Measurements from ENCODE around the gene SLC24A3. TPM values are rescaled to one million over a fixed set of nuclear protein-coding genes. Genes with fewer than 3 reads are reported as not detected.
"Not testable (repeated sequence)": the region's sequence is repeated elsewhere in the genome, so short reads cannot be mapped to it uniquely, and the experiment has no call there.

The SLC24A3 gene
- total RNA-seq, 2 donors from 2014 or later, result not detected

DNA sequence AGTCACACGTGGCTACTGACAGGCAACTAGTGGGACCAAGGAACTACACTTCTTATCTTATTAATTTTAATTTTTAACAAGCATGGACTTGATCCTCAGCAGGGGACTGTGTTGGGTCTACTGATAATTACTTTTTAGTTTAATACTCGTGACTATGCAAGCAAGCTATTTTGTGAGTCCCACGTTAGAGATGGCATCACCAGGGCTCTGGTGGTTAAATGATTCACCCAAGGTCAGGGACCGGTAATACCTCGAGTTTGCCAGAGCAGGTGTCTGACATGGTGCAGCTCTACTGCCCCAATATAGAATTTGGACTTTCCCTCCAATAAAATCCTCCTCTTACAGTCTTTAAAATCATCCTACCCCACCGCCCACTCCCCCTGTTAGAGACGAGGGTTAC is 447.0 kb downstream of the SLC24A3 start:
- no peak for ATAC-seq (replicated peaks)
- Mint-ChIP-seq H3K4me3 (no peak overlapping the region), H3K36me3 (ENCODE audit: low read depth) (no peaks in the 10 kb centered on the region), H3K27me3 (peaks cover 34% of the 10 kb centered on the region), H3K4me1 (no peaks in the 10 kb centered on the region), H3K9me3 (no peaks in the 10 kb centered on the region), H3K27ac (no peak overlapping the region)

DNA sequence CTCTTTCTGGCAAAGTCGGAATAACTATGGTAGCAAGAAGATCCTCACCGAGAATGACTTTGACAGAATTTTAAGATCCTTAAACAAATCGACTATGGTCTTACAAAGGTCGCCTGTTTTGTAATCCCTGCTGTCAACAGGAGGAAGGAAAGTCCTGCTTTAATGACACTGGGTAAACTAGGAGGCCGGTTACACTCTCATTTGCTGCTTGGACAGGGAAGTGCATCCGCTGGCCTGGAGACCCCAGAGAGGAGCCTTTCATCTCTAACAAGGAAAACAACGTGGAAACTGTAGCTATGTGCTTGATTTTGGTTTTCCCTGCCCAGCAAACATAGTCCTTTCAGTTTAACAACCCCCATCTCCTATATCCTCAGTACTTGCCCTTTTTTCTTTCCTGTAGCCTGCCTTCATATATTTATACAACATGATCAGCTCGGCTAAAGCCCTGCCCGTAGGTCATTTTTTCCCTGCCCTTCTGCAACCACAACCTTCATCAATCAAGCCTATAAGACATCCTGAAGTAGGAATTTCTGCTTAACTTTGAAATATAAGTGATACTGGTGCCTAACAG is 448.5 kb downstream of the SLC24A3 start:
- no peaks in the 10 kb centered on the region for H3K4me1 Mint-ChIP-seq
- H3K4me3 Mint-ChIP-seq, result no peak overlapping the region
- ATAC-seq (replicated peaks), result no peak
- H3K27me3 Mint-ChIP-seq, result peaks cover 31% of the 10 kb centered on the region
- no peaks in the 10 kb centered on the region for H3K9me3 Mint-ChIP-seq
- no peaks in the 10 kb centered on the region for H3K36me3 Mint-ChIP-seq (ENCODE audit: low read depth)
- H3K27ac Mint-ChIP-seq, result no peak overlapping the region

DNA sequence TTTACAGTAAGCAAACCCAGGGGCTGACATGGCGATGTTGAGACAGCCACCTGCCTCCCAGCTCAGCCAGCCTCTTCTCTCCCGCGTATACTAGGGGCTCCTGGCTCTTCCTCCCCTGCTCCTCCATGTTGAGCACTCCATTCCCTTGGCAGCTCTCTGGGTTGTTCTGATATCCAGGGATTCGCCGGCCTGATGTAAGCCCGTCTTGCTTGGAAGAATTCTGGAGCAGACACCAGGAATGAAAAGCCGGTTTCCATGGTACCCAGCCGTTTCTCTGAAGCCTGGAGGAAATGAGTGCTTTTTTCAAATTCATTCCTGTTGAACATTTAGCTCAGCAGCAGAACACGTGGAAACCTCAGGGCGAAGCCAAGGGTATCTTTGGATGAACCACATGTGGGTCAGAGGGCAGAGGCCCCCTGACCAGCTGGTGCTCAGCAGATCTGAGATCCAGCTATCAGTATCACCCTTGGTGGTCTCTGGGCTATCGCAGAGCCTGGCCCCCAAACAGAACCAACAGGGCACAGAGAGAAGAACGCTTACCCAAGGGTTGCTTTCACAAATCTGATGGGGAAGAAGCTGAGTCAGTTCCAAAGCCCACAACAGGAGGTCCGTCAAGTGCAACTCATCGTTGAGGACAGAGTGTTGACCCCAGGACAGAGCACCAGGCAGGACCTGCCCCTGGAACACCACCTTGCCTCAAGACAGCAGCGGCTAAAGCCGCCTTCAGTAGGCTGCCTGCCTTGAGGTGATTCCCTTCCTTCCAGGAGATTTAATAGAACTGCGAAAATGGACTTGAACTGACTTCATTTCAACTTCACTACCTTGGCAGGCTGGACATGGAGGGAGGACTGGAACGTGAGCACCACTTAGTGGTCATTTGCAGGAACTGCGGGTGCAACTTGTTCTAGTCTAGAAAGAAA is 449.5 kb downstream of the SLC24A3 start:
- no peaks in the 10 kb centered on the region for H3K36me3 Mint-ChIP-seq (ENCODE audit: low read depth)
- H3K4me1 Mint-ChIP-seq, result no peaks in the 10 kb centered on the region
- no peak for ATAC-seq (replicated peaks)
- no peak overlapping the region for H3K4me3 Mint-ChIP-seq
- H3K9me3 Mint-ChIP-seq, result no peaks in the 10 kb centered on the region
- H3K27me3 Mint-ChIP-seq, result peaks cover 31% of the 10 kb centered on the region
- H3K27ac Mint-ChIP-seq, result no peak overlapping the region

DNA sequence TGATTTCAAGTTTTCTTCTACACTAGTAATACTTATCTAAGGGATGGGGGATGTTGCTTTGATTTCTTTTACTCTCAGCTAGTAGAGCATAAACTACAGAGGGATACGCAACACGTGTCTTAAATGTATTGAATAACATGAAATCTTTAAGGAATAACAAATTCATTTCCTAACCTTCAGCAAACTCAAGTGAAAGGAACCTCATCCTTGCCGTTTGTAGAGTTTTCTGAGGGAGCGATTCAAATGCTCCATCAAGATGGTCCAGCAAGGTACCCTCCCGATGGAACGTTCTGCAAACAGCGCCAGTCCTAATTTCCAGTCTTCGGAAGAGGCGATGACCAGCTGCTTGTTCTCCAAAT is 450.2 kb downstream of the SLC24A3 start:
- H3K4me1 Mint-ChIP-seq, result no peaks in the 10 kb centered on the region
- no peaks in the 10 kb centered on the region for H3K9me3 Mint-ChIP-seq
- no peak for ATAC-seq (replicated peaks)
- H3K27me3 Mint-ChIP-seq, result peaks cover 30% of the 10 kb centered on the region
- H3K36me3 Mint-ChIP-seq (ENCODE audit: low read depth), result no peaks in the 10 kb centered on the region
- H3K27ac Mint-ChIP-seq, result no peak overlapping the region
- H3K4me3 Mint-ChIP-seq, result no peak overlapping the region

DNA sequence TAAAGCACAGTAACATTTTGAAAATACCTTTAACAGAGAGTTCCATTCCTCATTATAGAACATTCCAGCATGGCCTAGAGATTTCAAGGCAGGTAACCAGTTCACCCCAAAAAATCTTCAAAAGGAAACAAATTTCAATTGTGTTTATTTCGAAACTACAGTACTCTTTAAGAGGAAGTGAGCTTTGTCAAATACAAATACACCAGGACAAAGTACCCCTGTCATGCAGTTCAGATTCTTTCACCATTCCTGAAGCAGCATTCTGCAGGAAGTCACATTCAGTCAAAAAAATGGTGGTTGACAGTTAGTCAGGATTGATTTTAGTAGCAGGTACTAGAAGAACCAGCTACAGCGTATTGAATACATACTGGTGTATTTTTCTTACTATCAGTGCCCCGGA is 456.0 kb downstream of the SLC24A3 start:
- no peak for ATAC-seq (replicated peaks)
- H3K27ac Mint-ChIP-seq, result no peak overlapping the region
- H3K36me3 Mint-ChIP-seq (ENCODE audit: low read depth), result no peaks in the 10 kb centered on the region
- peaks cover 24% of the 10 kb centered on the region for H3K27me3 Mint-ChIP-seq
- no peaks in the 10 kb centered on the region for H3K9me3 Mint-ChIP-seq
- H3K4me1 Mint-ChIP-seq, result peaks cover 5% of the 10 kb centered on the region
- no peak overlapping the region for H3K4me3 Mint-ChIP-seq

DNA sequence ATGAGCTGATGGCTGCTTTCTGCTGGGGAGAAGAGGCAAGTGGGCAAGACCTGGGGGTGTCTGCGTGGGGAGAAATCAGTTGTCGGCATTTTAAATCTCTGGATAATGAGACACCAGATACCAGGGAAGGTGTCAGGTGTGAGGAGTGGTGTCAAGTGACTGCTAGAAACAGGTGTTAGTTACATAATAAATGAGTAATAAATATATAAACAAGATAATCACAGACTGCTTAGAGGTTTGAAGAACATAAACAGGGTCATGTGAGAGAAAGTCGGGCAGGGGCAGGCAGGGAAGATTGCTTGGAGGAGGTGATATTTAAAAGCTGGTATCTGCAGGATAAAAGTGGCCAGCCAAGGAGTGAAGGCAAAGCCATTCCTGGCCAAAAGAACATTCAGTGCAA is 458.4 kb downstream of the SLC24A3 start:
- peaks cover 25% of the 10 kb centered on the region for H3K27me3 Mint-ChIP-seq
- H3K36me3 Mint-ChIP-seq (ENCODE audit: low read depth), result no peaks in the 10 kb centered on the region
- no peak overlapping the region for H3K27ac Mint-ChIP-seq
- peaks cover 5% of the 10 kb centered on the region for H3K4me1 Mint-ChIP-seq
- no peaks in the 10 kb centered on the region for H3K9me3 Mint-ChIP-seq
- no peak overlapping the region for H3K4me3 Mint-ChIP-seq
- no peak for ATAC-seq (replicated peaks)

DNA sequence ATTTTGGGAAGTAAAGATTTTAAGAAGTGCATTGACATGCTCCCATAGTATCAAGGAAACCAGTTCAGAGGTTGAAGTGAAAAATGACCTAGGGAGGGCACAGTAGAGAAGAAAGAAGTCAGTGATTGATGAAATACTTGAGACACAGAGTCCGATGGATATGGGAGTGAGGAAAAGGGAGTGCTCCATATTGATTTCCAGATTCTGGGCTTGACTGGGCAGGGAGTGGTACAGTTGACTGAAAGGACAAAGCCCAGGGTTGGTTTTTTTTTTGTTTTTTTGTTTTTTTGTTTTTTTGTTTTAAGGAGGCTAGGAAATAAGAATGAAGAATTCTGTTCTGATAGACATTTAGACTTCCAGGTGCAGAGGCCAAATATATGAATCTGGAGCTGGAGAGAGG is 458.9 kb downstream of the SLC24A3 start:
- Mint-ChIP-seq H3K27ac (no peak overlapping the region), H3K27me3 (peaks cover 25% of the 10 kb centered on the region), H3K9me3 (no peaks in the 10 kb centered on the region), H3K4me1 (peaks cover 5% of the 10 kb centered on the region), H3K36me3 (ENCODE audit: low read depth) (no peaks in the 10 kb centered on the region), H3K4me3 (no peak overlapping the region)
- ATAC-seq (replicated peaks), result no peak

DNA sequence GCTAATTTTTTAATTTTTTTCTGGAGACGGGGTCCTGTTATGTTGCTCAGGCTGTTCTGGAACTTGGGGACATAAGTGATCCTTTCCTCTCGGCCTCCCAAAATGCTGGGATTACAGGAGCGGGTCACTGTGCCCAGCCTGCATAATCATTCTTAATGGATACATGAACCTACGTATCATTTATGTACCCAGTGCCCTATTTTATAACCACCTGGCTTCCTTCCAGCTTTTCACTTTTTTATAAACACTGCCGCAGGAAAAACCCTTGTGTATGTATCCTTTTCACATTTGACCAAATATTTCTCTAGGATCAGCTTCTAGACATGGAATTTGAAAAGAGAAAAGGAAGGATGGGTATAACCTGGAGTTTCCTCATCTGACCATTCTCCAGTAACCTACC is 460.1 kb downstream of the SLC24A3 start:
- H3K4me1 Mint-ChIP-seq, result peaks cover 5% of the 10 kb centered on the region
- no peak for ATAC-seq (replicated peaks)
- peaks cover 19% of the 10 kb centered on the region for H3K27me3 Mint-ChIP-seq
- no peaks in the 10 kb centered on the region for H3K36me3 Mint-ChIP-seq (ENCODE audit: low read depth)
- H3K9me3 Mint-ChIP-seq, result no peaks in the 10 kb centered on the region
- no peak overlapping the region for H3K27ac Mint-ChIP-seq
- no peak overlapping the region for H3K4me3 Mint-ChIP-seq

DNA sequence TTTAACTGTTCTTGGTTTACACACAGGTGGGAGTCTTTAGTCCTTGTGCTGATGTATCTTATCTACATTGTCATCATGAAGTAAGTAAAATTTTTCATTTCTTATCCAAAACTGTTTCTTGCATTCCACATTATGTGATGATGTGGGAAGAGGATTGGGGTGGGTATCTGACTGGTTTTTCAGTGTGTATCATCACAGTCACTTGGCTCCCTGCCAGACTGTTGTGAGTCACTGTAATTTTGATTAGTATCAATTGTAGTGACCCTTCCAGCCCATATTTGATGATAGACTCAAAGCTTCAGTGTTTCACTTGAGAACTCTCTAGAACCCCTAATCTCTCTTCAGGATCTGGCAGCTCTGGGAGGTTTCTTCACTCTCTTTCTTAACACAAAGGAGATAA is 461.1 kb downstream of the SLC24A3 start:
- Mint-ChIP-seq H3K27me3 (peaks cover 19% of the 10 kb centered on the region), H3K27ac (no peak overlapping the region), H3K36me3 (ENCODE audit: low read depth) (no peaks in the 10 kb centered on the region), H3K4me1 (peaks cover 5% of the 10 kb centered on the region), H3K9me3 (no peaks in the 10 kb centered on the region), H3K4me3 (no peak overlapping the region)
- no peak for ATAC-seq (replicated peaks)

DNA sequence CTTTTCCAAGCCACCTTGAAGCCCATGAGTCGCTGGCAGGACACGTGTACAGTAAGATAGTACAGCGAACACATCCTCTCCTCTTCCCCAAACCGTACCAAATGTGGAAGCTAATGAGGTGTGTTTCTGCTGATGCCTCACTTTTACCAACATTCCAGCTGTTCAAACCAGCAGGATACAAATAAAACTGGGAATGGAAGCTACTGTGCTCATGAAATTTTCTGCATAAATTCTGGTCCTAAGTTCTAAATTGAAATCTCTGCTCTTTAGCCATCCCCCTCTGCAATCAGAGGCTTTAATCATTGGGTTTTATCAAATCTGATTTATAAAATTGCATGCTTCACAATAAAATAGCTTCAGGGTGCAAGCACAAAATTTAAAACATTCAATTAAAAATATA is 463.8 kb downstream of the SLC24A3 start:
- Mint-ChIP-seq H3K4me3 (no peak overlapping the region), H3K36me3 (ENCODE audit: low read depth) (no peaks in the 10 kb centered on the region), H3K4me1 (peaks cover 5% of the 10 kb centered on the region), H3K9me3 (no peaks in the 10 kb centered on the region), H3K27ac (no peak overlapping the region), H3K27me3 (peaks cover 18% of the 10 kb centered on the region)
- no peak for ATAC-seq (replicated peaks)

DNA sequence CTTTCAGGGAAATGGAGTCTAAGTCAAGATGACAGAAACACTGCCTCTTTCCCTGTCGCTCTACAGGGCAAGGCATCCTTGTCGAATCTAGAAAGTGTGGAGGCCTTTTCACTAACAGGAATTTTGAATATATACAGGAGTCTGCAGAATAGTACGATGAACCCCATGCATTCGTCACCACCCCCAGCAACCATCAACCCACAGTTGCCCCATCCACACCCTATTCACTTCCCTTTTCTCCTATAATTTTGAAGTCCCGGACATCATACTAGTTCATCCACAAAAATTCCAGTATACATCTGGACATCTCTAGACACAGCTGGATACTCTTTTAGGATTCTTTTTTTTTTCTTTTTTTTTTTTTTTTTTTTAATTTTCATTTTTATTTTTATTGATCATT is 464.9 kb downstream of the SLC24A3 start:
- Mint-ChIP-seq H3K4me1 (no peaks in the 10 kb centered on the region), H3K36me3 (ENCODE audit: low read depth) (no peaks in the 10 kb centered on the region), H3K9me3 (no peaks in the 10 kb centered on the region), H3K27ac (no peak overlapping the region), H3K4me3 (no peak overlapping the region), H3K27me3 (peaks cover 14% of the 10 kb centered on the region)
- ATAC-seq (replicated peaks), result no peak

DNA sequence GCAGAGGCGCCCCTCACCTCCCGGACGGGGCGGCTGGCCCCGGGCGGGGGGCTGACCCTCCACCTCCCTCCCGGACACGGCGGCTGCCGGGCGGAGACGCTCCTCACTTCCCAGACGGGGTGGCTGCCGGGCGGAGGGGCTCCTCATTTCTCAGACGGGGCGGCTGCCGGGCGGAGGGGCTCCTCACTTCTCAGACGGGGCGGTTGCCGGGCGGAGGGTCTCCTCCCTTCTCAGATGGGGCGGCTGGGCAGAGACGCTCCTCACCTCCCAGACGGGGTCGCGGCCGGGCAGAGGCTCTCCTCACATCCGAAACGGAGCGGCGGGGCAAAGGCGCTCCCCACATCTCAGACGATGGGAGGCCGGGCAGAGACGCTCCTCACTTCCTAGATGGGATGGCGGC is 466.1 kb downstream of the SLC24A3 start:
- H3K9me3 Mint-ChIP-seq; H3K4me1 Mint-ChIP-seq; H3K27ac Mint-ChIP-seq; H3K4me3 Mint-ChIP-seq; ATAC-seq (replicated peaks); H3K36me3 Mint-ChIP-seq (ENCODE audit: low read depth): not testable (repeated sequence)
- peaks cover 14% of the 10 kb centered on the region for H3K27me3 Mint-ChIP-seq

DNA sequence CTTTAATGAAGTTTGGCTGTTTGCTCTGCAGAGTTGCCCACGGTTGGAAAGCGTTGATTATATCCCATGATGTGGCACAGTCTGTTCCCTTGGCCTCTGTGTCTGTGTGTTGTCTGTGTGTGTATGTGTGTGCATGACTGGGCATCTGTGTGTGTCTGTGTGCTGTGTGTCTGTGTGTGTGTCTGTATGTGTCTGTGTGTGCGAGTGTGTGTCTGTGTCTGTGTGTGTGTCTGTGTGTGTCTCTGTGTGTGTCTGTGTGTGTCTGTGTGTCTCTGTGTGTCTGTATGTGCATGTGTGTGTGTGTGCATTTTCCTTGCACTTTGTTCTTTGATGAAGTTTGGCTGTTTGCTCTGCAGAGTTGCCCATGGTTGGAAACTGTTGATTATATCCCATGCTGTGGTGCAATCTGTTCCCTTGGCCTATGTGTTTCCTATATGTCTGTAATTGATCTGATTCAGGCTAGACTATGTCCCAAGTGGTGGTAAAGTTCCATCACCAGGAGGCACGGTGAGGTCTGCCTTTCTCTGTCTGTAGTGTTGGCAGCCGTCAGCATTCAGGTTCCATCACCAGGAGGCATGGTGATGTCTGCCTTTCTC is 467.6 kb downstream of the SLC24A3 start:
- H3K27ac Mint-ChIP-seq, result no peak overlapping the region
- H3K36me3 Mint-ChIP-seq (ENCODE audit: low read depth), result no peaks in the 10 kb centered on the region
- peaks cover 19% of the 10 kb centered on the region for H3K27me3 Mint-ChIP-seq
- no peaks in the 10 kb centered on the region for H3K4me1 Mint-ChIP-seq
- no peak for ATAC-seq (replicated peaks)
- H3K9me3 Mint-ChIP-seq, result no peaks in the 10 kb centered on the region
- H3K4me3 Mint-ChIP-seq, result no peak overlapping the region

DNA sequence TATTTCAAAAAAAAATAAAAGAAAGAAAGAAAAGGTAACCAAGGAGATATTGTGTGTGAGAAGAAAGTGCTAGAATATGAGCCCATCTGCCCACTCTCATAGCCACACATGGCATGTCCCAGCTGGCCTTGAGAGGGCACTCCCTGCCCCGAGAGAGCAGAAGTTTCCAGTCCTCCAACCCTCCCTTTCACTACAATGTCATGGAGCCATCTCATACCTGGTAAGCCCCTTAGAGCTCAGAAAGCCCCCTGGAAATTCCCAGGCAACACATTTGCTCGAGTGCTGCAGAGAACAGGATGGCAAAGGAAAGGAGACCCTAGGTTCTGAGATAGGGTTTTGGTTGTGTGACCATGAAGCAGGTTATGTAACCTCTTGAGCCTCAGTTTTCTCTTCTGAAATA is 469.8 kb downstream of the SLC24A3 start:
- no peaks in the 10 kb centered on the region for H3K9me3 Mint-ChIP-seq
- H3K27ac Mint-ChIP-seq, result no peak overlapping the region
- H3K4me3 Mint-ChIP-seq, result no peak overlapping the region
- H3K4me1 Mint-ChIP-seq, result no peaks in the 10 kb centered on the region
- H3K36me3 Mint-ChIP-seq (ENCODE audit: low read depth), result no peaks in the 10 kb centered on the region
- peaks cover 16% of the 10 kb centered on the region for H3K27me3 Mint-ChIP-seq
- ATAC-seq (replicated peaks), result no peak

DNA sequence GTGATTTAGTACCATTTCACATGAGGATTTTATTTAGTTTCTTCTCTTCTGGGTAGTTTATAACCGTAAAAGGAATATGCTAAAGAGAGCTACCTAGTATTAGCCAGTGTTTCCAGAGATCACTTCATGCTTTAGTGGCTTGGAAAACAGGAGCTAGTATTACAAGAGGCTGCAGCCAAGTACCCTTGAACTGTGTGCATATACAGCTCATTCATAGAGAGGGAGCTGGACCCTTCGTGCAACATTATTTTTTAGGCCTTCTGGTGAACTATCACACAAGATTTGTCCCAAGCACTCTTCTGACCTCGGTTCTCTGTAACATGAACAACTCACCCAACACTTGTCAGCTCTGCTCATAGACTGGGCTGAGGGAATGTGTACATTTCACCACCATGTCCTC is 470.7 kb downstream of the SLC24A3 start:
- no peaks in the 10 kb centered on the region for H3K36me3 Mint-ChIP-seq (ENCODE audit: low read depth)
- no peak for ATAC-seq (replicated peaks)
- H3K4me1 Mint-ChIP-seq, result no peaks in the 10 kb centered on the region
- H3K27ac Mint-ChIP-seq, result no peak overlapping the region
- H3K4me3 Mint-ChIP-seq, result no peak overlapping the region
- peaks cover 16% of the 10 kb centered on the region for H3K27me3 Mint-ChIP-seq
- H3K9me3 Mint-ChIP-seq, result no peaks in the 10 kb centered on the region
